Stimulated activated CD8-positive, alpha-beta memory T cell treated with anti-CD3 and anti-CD28 coated beads, Interleukin-2, amount 100 ng/mL, for 48 hours (primary cell): Measurements from ENCODE around the gene SLC32A1.

Experiments
- DNase-seq, 2 donors: peaks; one replicate each; pipeline ENCODE4 v3.0.0-alpha.2; 2020; ENCODE audit warnings: low read depth in 2 of 2

SLC32A1 gene

DNA sequence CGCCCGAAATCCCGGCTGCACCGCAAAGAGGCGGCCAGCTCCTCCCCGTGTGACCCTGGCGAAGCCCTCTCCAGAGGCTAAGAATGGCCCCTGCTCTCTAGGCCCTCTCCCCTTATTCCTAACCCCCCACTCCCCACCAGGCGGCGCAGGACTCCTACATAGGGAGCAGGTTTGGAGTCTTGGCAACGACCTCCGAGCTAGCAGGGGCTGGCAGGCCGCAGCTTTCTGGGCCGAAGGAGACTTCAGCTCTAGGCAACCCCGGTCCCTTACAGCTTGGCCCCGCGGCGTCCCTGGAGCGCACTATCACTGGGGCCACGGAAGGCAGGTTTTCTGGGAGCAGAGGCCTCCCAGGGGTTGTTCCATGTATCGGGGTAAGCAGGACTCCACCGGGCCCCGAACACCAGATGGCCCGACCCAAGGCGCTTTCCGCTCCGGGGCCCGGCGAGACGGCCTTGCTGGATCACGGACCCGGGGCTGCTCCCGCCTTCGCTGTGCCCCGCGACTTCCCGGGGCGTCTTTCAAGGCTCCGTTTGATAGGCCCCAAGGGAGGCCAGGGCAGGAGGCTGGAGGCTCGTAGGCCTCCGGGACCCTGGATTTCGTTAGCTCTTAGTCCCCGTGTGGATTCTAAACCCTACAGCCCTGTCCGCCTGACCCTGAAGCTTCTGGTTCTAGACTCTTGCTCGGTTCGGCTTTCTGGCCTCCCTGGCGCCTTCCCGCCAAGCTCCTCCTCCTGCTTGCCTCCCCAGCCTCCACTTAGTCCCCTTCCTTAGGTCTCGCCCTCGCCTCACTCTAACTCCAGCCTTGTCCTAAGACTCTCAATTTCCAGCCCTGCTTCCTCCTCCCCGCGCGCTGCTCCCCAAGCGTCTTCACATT, 1.9 kb downstream of the SLC32A1 start:
- peak in 1 of 2 donors; percentile 45 for DNase-seq

DNA sequence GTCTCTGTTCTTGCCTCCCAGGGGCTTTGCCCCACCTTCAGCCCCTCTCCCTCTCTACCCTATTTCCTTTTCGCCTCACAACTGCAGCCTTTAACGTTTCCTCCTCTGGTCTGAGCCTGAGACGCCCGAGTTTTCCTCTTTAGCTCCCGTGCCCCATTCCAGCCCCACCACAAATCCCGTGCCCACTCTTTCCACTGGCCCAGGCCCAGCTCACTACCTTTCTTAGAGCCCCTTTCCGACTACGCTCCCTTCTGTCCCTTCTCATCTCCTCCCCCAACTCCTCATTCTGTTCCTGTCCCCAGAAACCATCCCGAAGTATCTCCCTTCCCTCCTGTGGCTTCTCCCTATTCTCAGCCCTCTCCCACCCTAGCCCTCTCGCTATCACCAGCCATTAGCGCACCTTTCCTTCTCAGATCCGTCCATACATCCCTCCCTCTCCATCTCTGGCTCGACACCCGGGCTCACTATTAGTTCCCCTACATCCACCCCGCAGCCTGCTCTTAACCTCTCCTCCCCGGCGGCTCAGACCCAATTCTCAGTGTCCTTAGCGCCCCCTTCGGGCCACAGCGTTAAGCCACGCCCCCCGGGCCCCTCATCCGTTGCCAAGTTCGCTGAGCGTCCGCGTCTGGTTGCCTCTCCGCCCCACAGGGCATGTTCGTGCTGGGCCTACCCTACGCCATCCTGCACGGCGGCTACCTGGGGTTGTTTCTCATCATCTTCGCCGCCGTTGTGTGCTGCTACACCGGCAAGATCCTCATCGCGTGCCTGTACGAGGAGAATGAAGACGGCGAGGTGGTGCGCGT, 2.7 kb downstream of the SLC32A1 start:
- DNase-seq, result peak; percentile 73 to 78

DNA sequence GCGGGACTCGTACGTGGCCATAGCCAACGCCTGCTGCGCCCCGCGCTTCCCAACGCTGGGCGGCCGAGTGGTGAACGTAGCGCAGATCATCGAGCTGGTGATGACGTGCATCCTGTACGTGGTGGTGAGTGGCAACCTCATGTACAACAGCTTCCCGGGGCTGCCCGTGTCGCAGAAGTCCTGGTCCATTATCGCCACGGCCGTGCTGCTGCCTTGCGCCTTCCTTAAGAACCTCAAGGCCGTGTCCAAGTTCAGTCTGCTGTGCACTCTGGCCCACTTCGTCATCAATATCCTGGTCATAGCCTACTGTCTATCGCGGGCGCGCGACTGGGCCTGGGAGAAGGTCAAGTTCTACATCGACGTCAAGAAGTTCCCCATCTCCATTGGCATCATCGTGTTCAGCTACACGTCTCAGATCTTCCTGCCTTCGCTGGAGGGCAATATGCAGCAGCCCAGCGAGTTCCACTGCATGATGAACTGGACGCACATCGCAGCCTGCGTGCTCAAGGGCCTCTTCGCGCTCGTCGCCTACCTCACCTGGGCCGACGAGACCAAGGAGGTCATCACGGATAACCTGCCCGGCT, 3.4 kb downstream of the SLC32A1 start:
- DNase-seq, result no peak

DNA sequence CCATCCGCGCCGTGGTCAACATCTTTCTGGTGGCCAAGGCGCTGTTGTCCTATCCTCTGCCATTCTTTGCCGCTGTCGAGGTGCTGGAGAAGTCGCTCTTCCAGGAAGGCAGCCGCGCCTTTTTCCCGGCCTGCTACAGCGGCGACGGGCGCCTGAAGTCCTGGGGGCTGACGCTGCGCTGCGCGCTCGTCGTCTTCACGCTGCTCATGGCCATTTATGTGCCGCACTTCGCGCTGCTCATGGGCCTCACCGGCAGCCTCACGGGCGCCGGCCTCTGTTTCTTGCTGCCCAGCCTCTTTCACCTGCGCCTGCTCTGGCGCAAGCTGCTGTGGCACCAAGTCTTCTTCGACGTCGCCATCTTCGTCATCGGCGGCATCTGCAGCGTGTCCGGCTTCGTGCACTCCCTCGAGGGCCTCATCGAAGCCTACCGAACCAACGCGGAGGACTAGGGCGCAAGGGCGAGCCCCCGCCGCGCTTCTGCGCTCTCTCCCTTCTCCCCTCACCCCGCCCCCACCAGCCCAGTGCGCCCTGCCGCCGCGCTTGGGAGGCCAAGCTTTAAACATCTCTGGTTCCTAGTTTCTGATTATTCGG, 4.0 kb downstream of the SLC32A1 start:
- no peak for DNase-seq

DNA sequence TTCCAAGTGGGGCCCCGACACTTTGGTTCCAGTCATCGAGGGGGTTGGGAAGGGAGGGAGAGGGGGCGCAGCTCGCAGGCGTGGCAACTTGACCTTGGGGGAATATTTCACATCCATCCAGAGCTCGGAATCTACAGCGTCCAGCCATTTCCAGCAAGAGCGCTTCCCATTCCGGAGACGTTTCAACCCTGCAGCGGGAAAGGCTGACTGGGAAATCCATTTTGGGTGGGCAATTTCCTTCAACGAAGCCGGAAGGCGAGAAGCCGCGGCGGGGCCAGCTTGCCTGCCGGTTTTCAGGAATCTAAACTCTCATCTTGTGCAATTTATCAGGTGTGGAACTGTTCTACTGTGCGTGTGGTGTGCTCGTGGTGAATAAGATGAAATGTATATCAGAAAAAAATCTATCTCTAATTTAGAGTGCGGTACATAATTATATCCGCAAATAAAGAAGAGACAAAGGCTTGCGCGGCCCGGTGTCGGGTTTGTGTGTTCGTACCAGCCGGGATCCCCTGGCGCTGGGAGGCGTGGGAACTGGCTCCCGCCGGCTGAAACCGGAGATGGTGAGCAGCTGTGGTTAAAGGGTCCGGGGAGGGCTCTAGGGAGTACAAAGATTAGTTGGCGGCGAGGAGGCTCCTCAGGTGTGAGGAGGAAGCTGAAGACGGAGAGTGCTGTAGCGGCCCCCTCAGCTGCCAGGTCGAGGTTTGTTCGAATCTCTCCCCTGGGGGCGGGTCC, 4.8 kb downstream of the SLC32A1 start:
- no peak for DNase-seq

DNA sequence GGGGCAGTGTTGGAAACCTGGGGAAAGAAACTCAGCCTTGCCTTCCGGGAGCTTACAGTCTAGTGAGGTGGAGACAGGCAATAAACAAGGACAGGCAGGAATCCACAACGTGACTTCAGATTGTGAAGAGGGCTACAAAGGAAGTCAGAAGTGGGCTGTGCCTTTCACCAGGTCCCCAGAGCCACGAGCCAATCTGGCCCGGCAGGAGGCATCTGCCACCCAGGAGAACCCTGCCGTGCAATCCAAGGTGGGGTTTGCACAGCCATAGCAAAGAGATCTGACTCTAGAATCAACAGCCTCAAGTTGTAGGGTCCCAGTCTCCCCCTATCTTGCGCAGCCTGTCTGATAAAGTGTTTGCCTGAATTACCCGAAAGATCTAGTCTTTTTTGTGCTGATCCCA, 5.5 kb downstream of the SLC32A1 start:
- no peak for DNase-seq

DNA sequence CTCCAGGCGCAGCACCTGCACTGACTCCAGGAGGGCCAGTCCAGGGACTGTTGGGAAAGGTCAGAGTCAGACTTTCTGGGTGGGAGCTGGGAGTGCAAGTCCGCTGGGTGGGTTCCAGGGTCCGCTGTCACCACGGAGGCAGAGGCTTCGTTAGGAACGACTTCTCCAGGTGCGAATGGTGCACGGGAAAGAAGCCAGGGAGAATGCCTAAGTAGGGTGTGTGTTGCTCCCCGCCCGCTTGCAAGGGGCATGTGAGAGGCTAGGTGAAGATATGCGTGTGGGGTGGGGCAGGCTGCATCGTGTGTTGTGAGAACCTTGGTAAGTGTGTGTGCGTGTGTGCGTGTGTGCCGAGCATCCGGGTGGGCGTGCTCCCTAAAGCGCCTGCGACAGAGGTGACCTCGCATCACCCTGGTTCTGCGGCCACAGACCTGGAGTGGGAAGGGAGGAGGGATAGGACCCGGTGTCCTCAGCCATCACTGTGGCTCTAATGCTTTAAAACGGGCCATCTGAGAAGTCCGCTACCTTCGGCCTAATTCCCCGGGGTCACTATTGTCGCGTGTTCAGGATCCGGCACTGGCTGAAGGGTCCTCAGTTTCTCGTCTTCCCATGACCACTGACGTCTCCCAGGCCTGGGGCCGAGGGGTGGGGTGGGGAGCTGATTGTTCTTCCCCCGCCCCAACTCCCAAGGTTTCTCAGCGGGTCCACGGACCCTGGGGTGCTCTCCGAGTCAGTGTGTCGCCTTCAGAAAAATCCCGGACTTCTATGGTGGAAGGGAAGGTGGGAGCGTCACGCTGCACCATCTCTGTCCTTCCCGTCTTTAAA, 6.1 kb downstream of the SLC32A1 start:
- no peak for DNase-seq

DNA sequence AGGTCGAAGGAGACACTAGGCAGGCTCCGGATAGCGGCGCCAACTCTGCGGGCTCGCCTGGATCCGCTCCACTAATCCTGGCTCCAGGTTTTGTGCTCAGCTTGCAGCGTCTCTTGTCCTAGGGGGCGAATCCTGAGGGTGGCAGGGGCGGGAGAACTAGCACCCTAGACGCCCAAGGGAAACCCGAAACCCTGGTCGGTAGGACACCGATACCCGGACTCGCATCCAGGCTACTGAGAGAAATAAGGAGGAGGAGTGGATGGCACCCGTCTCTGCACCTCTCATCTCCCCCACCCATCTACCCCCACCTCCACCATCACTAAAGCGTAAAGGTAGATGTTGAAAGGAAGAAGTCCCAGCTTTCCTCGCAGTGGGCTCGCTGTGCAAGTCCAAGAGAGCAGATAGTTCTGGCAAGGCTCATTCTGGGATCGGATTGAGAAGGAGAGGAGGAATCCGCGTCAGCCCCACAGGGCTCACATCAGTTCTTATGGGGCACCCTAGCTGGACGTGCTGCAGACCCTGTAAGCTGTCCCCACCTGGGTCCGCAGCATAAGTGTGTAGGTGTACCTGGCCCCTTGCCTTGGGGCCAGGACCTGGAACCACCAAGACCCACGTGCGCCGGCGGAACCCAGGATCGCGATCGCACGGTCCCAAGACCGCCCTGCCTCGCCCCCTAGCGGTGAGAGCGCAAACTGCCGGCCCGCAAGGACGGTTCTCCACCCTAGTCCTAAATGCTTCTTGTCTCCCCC, 6.9 kb downstream of the SLC32A1 start:
- DNase-seq, result peak; percentile 69 to 80

DNA sequence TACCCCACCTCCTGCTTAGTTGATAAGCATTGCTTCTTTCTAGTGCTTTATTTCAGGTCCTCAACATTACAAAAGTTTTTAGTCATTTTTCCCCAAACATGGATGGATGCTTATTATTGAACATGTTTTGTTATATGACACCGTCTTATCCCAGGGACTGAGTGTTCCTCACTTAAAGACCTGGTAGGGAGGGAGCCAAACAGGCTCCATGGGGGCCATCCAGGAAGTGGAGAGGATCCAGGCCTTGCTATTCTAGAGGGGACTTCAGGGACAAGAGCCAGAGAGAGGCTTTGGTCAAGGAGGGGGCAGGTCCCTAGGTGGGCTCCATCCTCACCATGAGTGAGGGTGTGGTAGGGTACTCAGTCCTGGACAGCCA, 7.4 kb downstream of the SLC32A1 start:
- no peak for DNase-seq

DNA sequence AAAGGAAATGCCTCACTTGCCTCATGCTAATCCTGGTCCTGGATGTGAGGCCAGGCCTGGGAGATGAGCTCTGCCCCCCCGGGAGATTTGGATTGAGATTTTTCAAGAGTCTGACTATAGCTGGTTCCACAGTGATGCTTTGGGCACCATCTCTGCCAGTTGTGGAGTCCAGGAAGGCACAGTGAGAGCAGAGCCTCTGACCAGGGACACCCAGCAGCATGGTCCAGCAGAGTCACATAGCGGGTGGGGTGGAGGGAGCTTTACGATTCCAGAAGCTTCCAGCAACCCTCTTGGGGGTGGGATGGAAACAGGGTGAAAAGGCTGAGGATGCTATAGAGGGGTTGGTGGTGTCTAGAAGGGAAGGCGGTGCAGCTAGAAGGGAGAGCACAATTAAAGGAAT, 8.7 kb downstream of the SLC32A1 start:
- DNase-seq, result no peak

DNA sequence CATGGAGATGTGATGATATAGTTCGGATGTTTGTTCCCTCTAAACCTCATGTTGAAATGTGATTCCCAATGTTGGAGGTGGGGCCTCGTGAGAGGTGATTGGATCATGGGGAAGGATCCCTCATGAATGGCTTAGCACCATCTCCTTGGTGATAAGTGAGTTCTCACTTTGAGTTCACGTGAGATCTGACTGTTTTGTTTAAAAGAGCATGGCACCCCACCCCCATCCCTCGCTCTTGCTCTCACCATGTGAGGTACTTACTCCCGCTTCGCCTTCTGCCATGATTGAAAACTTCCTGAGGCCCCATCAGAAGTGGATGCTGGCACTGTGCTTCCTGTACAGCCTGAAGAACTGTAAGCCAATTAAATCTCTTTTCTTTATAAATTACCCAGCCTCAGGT, 10.9 kb downstream of the SLC32A1 start:
- DNase-seq, result no peak

DNA sequence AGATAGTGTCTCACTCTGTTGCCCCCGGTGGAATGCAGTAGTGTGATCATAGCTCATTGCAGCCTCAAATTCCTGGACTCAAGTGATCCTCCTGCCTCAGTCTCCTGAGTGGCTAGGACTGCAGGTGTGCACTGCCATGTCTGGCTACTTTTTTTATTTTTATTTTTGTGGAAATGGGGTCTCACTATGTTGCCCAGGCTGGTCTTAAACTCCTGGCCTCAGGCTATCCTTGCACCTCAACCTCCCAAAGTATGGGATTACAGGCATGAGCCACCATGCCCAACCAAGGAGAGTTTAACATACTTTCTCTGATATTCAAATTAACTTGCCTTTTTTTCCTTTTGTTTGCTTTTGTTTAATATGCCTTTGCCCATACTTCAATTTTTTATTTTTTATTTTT, 13.6 kb downstream of the SLC32A1 start:
- no peak for DNase-seq

DNA sequence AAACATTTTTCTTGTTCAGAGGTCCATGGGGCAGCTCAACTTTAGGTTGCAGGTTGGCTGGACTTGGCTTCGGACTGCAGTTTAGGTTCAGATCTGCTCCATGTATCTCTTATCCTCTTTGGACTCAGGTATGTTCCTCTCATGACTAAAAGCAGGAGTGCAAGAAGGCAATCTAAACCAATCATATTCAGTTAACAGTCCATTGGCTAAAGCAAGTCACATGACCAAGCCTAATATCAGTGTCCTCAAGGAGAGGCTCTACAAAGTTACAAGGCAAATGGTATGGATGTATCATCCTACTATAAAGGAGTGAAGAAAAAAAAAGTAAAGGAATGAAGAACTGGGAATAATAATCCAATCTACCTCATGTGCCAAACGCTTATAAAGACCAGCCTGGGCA, 21.5 kb downstream of the SLC32A1 start:
- DNase-seq, result no peak

DNA sequence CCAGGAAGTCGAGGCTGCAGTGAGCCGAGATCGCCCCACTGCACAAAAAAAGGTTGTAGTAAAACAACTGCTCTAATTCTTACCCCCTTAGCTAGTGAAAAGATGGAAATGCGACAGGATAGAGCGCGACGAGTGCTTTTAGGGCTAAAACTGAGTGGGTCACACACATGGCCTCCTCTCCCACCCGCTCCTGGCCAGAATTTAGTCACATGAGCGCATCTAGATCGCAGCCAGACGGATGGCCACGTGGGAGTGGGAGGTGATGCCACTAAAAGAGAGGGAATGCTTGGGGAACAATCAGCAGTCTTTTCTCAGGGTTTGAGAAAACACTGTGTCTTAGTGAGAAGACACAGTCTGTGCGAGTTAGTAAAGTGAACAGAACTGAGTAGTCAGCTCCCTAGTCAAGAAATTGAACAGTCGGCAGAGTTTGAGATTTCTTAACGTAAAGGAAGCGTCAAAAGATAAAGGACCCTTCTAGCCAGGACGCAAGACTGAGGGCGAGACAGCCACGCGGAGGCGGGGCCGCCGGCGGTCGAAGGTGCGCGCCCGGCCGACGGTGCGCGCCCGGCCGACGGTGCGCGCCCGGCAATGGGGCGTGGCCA, 23.3 kb downstream of the SLC32A1 start:
- no peak for DNase-seq

DNA sequence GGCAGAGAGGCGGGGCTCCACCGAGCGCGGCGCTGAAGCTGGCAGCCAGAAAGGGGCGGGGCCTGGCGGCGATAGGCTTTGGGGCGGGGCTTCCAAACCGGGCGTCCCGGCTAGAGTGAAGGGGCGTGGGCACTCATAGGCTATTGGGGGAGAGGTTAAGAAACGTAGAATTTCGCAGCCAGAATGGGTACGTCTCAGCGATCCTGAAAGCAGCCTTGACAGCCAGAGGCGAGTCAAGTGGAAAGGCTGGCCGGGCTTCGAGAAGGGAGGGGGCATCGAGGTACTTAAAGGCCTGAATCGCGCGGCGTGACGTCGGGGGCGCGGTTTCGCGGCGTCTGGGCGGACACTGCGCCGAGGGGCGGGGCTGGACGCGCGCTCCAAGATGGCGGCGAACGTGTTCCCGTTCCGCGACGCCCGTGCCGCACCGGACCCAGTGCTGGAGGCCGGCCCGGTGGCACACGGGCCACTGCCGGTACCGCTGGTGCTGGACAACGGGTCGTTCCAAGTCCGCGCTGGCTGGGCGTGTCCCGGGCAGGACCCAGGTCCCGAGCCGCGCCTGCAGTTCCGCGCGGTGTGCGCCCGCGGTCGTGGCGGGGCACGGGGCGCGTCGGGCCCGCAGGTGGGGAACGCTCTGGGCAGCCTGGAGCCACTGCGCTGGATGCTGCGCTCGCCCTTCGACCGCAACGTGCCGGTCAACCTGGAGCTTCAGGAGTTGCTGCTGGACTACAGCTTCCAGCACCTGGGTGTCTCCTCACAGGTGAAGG, 24.0 kb downstream of the SLC32A1 start, which contains the start of gene ACTR5:
ACTR5 (plus strand) TSS at position 364 of the 764 bp plus-strand sequence; CDS start at position 383, 19 bp downstream.
- DNase-seq, result peak; percentile 95 to 96

DNA sequence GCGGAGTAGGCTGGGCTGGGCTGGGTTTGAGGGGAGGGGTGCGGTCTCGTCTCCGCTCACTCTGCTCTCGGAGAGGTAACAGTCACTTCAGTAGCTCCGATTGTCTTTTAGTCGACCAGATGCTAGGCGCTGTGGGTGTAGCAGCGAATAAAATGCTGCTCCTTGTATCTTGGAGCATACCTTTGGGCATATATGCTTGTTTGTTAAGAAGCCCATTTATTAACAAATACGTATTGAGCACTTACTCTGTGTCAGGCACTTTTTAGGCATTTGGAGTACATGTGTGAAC, 24.5 kb downstream of the SLC32A1 start:
- DNase-seq, result no peak

DNA sequence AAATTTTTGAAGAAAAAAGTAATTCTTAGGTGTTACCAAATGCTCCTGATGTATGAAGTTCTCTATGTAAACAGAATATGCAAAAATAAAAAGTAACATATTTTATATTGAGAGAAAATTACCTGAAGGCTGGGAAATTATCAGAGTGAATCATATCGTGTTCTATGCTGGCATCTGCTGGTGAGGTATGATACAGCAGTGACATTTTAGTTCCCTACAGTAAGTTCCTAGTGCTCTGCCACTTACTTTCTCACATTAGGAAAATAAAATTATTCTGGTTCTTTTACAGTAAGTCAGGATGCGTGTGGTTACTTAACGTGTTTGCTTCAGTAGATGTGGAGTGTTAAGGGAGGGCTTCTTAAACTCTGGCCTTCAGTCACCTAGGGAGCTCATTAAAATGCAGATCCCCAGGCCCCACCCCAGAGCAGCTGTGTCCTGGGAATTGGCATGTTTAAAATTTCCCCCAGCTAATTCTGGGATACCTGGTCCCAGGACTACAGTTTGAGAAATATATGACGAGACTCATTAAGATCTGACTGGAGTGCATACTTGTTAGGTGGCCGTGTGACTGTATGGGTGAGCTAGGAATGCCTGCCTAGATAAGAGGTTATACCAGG, 27.2 kb downstream of the SLC32A1 start:
- DNase-seq, result no peak

DNA sequence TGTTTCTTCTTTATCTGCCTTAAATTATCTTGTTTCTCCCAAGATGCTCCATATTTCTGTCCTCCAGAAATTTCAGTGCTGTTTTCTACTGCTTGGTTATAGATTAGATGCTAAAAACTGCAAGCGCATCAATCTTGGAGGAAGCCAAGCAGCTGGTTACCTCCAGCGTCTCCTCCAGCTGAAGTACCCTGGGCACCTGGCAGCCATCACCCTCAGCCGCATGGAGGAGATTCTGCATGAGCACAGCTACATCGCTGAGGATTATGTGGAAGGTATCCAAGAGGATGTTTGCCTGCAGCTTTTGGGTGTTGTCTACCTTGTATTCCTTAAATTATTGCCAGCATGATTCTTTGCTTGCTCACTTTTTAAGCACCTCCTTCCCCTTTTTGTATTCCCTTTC, 27.7 kb downstream of the SLC32A1 start:
- DNase-seq, result no peak
